Measurements from ENCODE around the gene SIGLEC6.

GRCh38 chr19:51570962-51571575 lies 39.6 kb upstream of the SIGLEC6 start, which contains the start of gene ZNF175:
- TF ChIP-seq CTCF (IDR thresholded peaks at IDR 0.05; ENCODE audit: low read depth, low read length) (no peak), POLR2A (IDR thresholded peaks at IDR 0.05; ENCODE audit: extremely low read depth, insufficient read length) (no peak), MAX (IDR thresholded peaks at IDR 0.05; ENCODE audit: low read depth, low read length) (no peak)
